Measurements from ENCODE around the gene SHC2. TPM values are rescaled to one million over a fixed set of nuclear protein-coding genes. Genes with fewer than 3 reads are reported as not detected.

Gene SHC2
- total RNA-seq, 1 experiment from 2014 or later, result 6.7 TPM

GRCh38 chr19:497491-497868, 36.6 kb upstream of the SHC2 start:
- DNase-seq (ENCODE audit: low read depth, low spot score) (no peak), ATAC-seq (no peak; the same call in 1 of the 2 replicates)
- CTCF ChIA-PET, result no interaction called here
- BruUV-seq (replicated peaks), result no TSS peak
- H3K9me3 ChIP-seq (ENCODE audit: control insufficient read depth, insufficient read depth, low read depth, low read length), result no peaks in the 10 kb centered on the region
- peaks cover 6% of the 10 kb centered on the region for H3K4me1 ChIP-seq (ENCODE audit: control insufficient read depth, insufficient read depth, low read length)
- H3K4me3 ChIP-seq (ENCODE audit: low read depth in 2 of 2, low read length in 2 of 2), result no peak overlapping the region
- H3K27me3 ChIP-seq (ENCODE audit: control insufficient read depth, insufficient read depth, low read length), result no peaks in the 10 kb centered on the region
- TF ChIP-seq POLR2AphosphoS5 (IDR thresholded peaks at IDR 0.05; ENCODE audit: low read depth, low read length) (no peak), SIN3A (IDR thresholded peaks at IDR 0.05; ENCODE audit: borderline replicate concordance, insufficient read depth, low read depth, low read length) (no peak), REST (IDR thresholded peaks at IDR 0.05; ENCODE audit: insufficient read depth in 1 of 2, low read depth in 2 of 2, low read length in 1 of 2) (no peak), TCF7L2 (IDR thresholded peaks at IDR 0.05; ENCODE audit: low read depth, low read length) (no peak), CTCF (IDR thresholded peaks at IDR 0.05) (no peak)
- POLR2A ChIA-PET, result no interaction called here
- intact Hi-C loops (cut with micrococcal nuclease; ENCODE audit: unreplicated experiment) (no loop called here), in situ Hi-C loops (cut with HindIII; ENCODE audit: low pct_unique_long_range_greater_than_20kb, low sequenced_read_pairs) (no loop called here)
- no peaks in the 10 kb centered on the region for H3K36me3 ChIP-seq (ENCODE audit: control insufficient read depth, insufficient read depth, low read length)
- no peak overlapping the region for H3K27ac ChIP-seq (ENCODE audit: low read length)

GRCh38 chr19:496986-497385, 36.2 kb upstream of the SHC2 start:
- intact Hi-C loops (cut with micrococcal nuclease; ENCODE audit: unreplicated experiment) (no loop called here), in situ Hi-C loops (cut with HindIII; ENCODE audit: low pct_unique_long_range_greater_than_20kb, low sequenced_read_pairs) (no loop called here)
- no TSS peak for BruUV-seq (replicated peaks)
- ChIA-PET POLR2A (no interaction called here), CTCF (no interaction called here)
- Histone ChIP-seq H3K4me3 (ENCODE audit: low read depth in 2 of 2, low read length in 2 of 2) (no peak overlapping the region), H3K4me1 (ENCODE audit: control insufficient read depth, insufficient read depth, low read length) (peaks cover 6% of the 10 kb centered on the region), H3K27me3 (ENCODE audit: control insufficient read depth, insufficient read depth, low read length) (no peaks in the 10 kb centered on the region), H3K36me3 (ENCODE audit: control insufficient read depth, insufficient read depth, low read length) (no peaks in the 10 kb centered on the region), H3K27ac (ENCODE audit: low read length) (no peak overlapping the region), H3K9me3 (ENCODE audit: control insufficient read depth, insufficient read depth, low read depth, low read length) (no peaks in the 10 kb centered on the region)
- no peak for ATAC-seq
- no peak for TF ChIP-seq REST (IDR thresholded peaks at IDR 0.05; ENCODE audit: insufficient read depth in 1 of 2, low read depth in 2 of 2, low read length in 1 of 2)
- no peak for TF ChIP-seq POLR2AphosphoS5 (IDR thresholded peaks at IDR 0.05; ENCODE audit: low read depth, low read length)
- TF ChIP-seq TCF7L2 (IDR thresholded peaks at IDR 0.05; ENCODE audit: low read depth, low read length), result no peak
- no peak for TF ChIP-seq SIN3A (IDR thresholded peaks at IDR 0.05; ENCODE audit: borderline replicate concordance, insufficient read depth, low read depth, low read length)
- TF ChIP-seq CTCF (IDR thresholded peaks at IDR 0.05), result no peak
- DNase-seq (ENCODE audit: low read depth, low spot score), result no peak
